ENCODE measurements around the gene FADS2.

The FADS2 gene

DNA sequence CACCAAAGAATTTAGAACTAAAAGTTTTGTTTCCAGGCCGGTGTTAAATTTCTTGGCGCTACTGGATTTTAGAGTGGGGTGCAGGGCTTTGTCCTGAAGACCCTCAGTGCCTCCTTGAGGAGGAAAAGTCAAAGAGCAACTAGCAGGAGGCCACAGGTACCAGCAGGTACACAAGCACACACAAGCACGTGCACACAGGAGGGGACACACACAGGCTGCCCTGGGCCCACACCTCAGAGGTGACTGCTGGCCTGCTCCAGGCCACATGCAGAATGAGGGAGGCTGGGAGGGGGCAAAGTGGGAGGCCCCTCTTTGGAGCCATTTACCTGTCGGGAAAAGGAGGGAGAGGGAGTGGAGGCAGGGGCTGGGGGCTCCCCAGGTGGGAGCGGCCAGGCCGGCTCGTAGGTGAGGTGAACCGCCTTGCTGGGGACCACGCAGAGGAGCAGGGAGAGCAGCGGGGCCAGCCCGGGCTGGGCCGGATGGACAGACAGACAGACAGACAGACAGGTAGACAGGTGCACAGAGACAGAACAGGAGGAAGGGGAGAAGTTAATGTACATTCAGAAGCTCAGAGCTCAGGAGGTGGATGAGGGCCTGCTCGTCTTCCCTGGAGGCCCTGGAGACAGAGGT, 77.1 kb downstream of the FADS2 start:
- H3K27me3 ChIP-seq (ENCODE audit: low read depth) = no peaks in the 10 kb centered on the region
- H3K36me3 ChIP-seq (replicated peaks) = no peaks in the 10 kb centered on the region
- H3K4me1 ChIP-seq = no peaks in the 10 kb centered on the region
- in situ Hi-C loops (cut with MboI; ENCODE audit: low sequenced_read_pairs) = no loop called here
- no peak for DNase-seq (ENCODE audit: low spot score in 2 of 2)
- no peaks in the 10 kb centered on the region for H3K9me3 ChIP-seq
- H3K4me3 ChIP-seq = no peak overlapping the region

DNA sequence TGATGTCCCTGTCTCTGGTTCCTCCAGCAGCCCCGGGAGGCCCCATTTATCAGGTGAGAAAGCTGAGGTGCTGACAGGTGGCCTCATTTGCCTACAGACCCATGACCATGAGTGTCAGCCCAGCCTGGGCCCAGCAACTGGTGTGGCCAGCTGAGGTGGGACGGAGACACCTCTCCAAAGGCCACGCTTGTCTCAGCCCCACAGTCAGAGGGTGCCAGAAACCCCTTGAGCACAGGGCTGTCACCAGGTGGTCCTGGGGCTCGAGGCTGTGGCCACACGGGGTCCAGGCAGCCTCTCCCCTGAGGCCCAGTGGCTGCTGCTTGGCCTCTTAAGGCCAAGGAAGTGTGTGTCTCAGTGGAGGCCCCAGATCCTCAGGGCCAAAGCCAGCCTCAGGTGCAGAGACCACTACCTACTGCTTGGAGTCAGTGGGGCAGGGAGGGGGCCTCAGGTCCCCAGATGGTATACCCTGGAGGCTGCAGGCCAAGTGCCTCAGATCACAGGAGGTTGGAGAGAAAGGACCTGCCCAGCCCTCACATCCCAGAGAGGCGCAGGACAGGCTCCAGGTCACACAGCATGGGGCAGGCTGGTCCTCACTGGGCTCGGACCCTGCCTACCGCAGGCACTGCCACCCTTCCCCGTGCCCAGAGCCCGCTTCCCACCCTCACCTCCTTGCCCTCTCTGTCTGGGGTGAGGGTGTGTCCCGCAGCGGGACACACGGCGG, 77.9 kb downstream of the FADS2 start:
- DNase-seq (ENCODE audit: low spot score in 2 of 2) = no peak
- no peaks in the 10 kb centered on the region for H3K27me3 ChIP-seq (ENCODE audit: low read depth)
- no peaks in the 10 kb centered on the region for H3K4me1 ChIP-seq
- H3K9me3 ChIP-seq = no peaks in the 10 kb centered on the region
- no peak overlapping the region for H3K4me3 ChIP-seq
- no peaks in the 10 kb centered on the region for H3K36me3 ChIP-seq (replicated peaks)
- in situ Hi-C loops (cut with MboI; ENCODE audit: low sequenced_read_pairs) = no loop called here

DNA sequence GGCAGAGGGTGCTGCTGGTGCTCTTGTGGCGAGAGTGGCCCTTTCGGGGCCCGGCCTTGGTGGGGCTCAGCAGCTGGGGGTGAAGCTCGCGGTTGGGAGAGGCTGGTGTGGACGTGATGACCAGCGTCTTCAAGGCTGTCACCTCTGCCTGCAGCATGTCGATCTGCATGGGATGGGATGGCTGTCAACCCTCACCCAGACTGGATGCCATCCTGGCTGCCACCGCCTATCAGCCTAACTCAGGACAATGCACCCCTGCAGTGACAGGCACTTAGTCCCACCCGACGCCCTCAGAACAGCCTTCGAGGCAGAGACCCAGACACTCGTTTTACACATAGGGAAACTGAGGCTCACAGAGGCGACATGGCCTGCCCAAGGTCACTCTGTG, 78.4 kb downstream of the FADS2 start:
- Histone ChIP-seq H3K27me3 (ENCODE audit: low read depth) (no peaks in the 10 kb centered on the region), H3K4me1 (no peaks in the 10 kb centered on the region), H3K36me3 (replicated peaks) (no peaks in the 10 kb centered on the region), H3K9me3 (no peaks in the 10 kb centered on the region), H3K4me3 (no peak overlapping the region)
- in situ Hi-C loops (cut with MboI; ENCODE audit: low sequenced_read_pairs) = no loop called here
- DNase-seq (ENCODE audit: low spot score in 2 of 2) = no peak

DNA sequence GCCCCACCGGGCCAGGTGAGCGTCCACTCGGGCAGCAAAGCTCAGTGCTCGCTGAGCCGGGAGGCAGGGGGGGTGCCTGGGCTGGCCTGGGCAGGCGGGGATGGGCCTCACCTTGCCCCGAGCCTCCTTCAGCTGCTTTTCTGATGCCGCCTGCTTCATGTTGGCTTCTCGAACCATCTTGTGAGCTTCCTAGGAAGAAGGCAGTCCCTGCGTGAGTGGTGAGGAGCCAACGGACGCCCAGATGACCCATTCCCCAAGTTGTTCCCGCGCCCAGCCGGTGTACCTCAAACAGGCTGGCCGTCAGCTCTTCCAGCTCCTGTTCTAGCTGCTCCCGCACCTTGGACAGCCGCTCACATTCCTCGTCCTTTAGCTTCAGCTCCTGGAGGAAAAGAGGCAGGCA, 79.2 kb downstream of the FADS2 start:
- in situ Hi-C loops (cut with MboI; ENCODE audit: low sequenced_read_pairs) = no loop called here
- H3K36me3 ChIP-seq (replicated peaks) = no peaks in the 10 kb centered on the region
- no peaks in the 10 kb centered on the region for H3K27me3 ChIP-seq (ENCODE audit: low read depth)
- DNase-seq (ENCODE audit: low spot score in 2 of 2) = no peak
- no peaks in the 10 kb centered on the region for H3K9me3 ChIP-seq
- no peak overlapping the region for H3K4me3 ChIP-seq
- H3K4me1 ChIP-seq = no peaks in the 10 kb centered on the region

DNA sequence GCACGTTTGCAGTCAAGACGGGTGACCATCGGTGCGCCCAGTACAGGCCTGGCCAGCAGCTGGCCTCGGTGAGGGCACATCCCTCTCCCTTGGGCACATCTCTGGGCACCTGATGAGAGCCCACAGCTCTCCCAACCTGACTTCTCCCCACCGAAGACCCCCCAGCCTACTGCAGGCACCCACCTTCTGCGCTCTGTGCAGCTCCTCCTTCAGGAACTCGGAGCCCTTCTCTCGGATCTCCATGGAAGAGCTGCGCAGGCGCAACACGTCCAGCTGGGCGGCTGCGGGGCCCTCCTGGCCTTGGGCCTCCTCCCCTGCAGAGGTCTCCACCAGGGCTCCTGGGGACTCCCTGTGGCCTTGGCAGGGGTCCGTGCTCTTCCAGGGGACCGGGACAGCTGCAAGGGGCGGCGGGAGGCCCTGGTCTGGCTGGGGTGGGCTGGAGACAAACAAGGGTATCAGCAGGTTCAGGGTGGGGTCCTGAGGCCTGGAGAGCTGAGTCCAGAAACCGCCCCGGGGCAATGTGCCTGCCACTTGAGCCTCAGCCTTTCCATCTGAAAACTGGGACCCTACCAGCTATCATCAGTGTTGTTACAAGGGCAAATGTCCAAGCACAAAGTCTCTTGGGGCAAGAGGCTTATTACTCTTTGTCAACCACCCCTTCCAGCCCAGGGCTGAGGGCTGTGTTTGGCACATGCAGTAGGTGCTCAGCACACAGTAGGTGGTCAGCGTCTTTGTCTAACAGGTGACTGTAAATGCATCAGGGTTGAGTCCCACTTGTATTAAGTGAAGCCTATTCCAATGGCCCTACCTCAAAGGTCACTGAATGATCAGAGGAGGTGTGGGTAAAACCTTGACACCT, 80.0 kb downstream of the FADS2 start:
- Histone ChIP-seq H3K4me3 (no peak overlapping the region), H3K27me3 (ENCODE audit: low read depth) (no peaks in the 10 kb centered on the region), H3K36me3 (replicated peaks) (no peaks in the 10 kb centered on the region), H3K4me1 (no peaks in the 10 kb centered on the region), H3K9me3 (no peaks in the 10 kb centered on the region)
- in situ Hi-C loops (cut with MboI; ENCODE audit: low sequenced_read_pairs) = no loop called here
- no peak for DNase-seq (ENCODE audit: low spot score in 2 of 2)

DNA sequence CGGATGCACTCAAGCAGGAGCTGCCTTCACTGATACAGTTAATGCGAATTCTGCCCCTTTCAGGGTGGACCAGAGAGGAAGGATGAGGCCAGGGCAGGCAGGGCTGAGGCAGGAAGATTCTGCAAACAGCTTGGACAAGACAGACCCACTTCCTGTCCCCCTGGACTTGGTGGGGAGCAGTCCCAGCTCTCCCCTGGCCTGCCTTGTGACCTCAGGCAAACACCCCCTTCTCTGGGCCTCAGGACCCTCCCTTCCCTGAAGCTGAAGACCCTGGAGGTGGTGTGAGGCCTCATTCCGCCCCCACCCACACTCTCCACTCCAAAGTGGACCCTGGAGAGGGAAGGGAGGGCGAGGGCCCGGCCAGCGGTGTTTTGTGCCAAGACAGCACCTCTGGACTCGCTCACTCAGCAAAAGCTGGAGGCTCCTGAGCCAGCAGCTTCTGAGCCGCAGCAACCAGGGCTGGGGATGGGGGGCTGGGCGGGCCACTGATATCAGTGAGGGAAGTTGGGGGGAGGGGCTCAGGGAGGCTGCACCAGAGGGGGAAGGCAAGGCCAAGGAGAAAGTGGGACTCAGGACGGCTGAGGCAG, 80.7 kb downstream of the FADS2 start:
- in situ Hi-C loops (cut with MboI; ENCODE audit: low sequenced_read_pairs) = no loop called here
- DNase-seq (ENCODE audit: low spot score in 2 of 2) = no peak

DNA sequence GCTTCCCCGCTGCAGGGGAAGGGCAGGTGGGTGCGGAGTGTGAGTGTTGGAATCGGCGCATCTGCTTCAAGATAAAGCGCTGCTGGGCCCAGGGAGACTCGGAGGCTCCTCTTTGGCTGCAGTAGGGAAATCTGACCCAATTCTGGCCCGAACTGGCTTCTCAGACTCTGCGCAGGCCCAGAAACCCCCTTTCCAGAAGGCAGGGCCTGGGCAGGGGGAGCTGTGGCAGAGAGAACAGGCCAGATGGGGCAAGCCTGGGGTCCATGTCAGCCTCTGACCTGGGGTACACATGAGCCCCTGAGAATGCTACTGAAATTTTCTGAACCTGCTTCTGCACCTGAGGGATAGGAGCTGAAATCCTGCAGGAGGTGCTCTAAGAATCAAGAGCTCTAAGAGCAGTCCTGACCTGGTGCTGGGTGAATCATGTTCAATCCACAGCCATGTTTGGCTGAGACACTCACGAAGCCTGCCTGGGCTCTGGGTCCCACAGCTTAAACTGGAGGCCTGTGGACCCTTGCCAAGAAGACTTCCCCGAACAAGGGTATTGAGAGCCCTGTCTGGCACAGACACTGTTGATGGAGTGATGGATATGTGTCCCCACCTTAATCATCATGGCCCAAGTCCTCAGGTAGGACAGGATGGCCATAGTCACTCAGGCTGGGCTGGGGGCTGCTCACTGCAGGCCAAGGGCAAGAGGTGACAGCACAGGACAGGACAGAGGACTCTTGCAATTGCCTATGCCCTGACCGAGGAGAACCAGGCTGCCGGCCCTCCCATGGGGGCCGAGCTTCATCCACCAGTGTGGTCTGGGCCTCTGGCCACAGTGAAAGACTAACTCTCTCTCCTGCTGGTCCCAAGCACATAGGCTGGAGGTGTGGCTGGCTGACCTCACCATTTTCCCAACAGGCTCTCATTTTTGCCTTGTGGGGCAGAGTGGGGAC, 82.4 kb downstream of the FADS2 start:
- H3K4me1 ChIP-seq = no peaks in the 10 kb centered on the region
- H3K4me3 ChIP-seq = no peak overlapping the region
- in situ Hi-C loops (cut with MboI; ENCODE audit: low sequenced_read_pairs) = no loop called here
- DNase-seq (ENCODE audit: low spot score in 2 of 2) = no peak
- H3K27me3 ChIP-seq (ENCODE audit: low read depth) = no peaks in the 10 kb centered on the region
- H3K36me3 ChIP-seq (replicated peaks) = no peaks in the 10 kb centered on the region
- no peaks in the 10 kb centered on the region for H3K9me3 ChIP-seq

More for the DNA sequence above, 80.7 kb downstream of the FADS2 start:
- Histone ChIP-seq H3K4me1 (no peaks in the 10 kb centered on the region), H3K4me3 (no peak overlapping the region), H3K27me3 (ENCODE audit: low read depth) (no peaks in the 10 kb centered on the region), H3K36me3 (replicated peaks) (no peaks in the 10 kb centered on the region), H3K9me3 (no peaks in the 10 kb centered on the region)

DNA sequence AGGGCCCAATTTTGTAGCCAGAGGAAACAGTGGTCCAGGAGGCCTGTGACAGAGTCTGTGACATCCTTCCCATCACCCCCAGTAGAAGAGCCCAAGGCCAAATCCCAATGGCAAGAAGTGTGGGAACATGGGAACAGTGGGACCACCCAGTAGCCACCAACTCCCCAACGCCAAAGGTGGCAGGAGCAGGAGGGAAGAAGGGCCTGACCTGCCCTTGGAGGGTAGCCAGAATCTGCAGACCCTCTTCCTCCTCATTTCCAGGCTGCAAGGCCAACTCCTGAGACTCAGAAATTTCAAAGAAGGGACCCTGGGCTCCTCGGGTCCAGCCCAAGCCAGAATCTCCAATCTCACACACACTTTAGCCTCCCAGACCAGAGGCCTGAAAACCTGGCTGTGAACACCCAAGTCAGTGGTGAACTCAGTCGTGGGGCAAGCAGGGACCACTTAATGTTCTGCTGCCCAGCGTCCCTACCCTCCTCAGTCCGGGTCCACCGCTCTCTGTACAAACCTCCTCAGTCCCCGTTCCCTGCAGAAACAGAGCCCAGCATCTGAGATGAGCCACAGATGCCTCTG, 83.1 kb downstream of the FADS2 start:
- Histone ChIP-seq H3K4me1 (no peaks in the 10 kb centered on the region), H3K27me3 (ENCODE audit: low read depth) (no peaks in the 10 kb centered on the region), H3K4me3 (no peak overlapping the region), H3K9me3 (no peaks in the 10 kb centered on the region), H3K36me3 (replicated peaks) (no peaks in the 10 kb centered on the region)
- no peak for DNase-seq (ENCODE audit: low spot score in 2 of 2)
- in situ Hi-C loops (cut with MboI; ENCODE audit: low sequenced_read_pairs) = no loop called here

DNA sequence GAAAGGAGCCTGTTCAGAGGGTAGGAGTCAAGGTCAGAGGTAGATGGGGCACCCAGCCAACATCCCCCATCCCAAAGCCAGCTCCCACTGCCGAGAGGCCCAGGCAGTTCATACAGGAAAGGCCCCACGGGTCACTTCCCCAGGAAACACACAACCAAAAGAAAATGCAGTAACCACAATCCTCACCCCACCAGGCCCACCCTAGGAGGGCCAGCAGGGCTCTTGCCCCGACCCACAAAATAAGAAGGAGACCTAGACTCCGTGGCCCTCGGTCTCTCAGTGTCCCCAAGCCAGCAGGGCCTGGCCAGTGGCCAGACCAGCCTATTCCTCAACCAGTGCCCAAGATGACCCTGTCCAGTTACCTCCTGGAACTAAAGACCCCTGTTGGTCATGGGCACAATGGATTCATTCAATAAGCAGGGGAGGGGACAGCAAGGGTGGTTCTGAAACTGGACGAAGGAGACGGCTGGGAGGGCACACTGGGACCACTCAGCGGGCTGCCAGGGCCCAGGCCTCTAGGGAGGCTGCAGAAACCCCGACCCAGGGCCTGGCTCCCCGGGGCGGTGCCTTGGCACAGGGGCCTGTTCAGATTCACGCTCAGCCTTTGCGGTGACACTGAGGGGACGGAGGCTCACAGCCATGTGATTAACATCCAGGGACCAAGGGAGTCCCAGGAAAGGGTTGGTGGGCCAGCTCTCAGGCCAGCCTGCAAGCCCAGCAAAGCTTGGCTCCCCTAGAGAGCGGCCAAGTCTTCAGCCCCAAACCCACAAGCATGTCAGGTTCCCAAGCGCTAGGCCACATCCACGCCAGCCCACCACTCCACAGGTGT, 83.8 kb downstream of the FADS2 start:
- DNase-seq (ENCODE audit: low spot score in 2 of 2) = no peak
- in situ Hi-C loops (cut with MboI; ENCODE audit: low sequenced_read_pairs) = no loop called here

DNA sequence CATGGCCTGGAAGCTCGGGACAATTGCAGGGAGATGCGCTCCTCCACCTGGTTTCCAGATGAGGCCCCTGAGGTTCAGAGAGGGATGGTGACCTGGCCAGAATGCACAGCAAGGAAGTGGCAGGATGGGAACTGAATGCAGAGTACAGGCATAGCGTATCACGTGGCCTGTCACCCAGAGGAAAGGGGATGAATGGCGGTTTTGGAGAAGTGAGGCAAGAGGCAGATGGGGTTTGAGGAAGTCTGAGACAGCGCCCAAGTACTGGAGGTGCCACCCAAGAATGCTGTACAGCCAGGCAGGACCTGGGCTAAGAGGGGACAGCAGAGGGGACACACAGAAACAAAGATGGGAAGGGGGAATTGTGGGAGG, 84.4 kb downstream of the FADS2 start:
- no peak for DNase-seq (ENCODE audit: low spot score in 2 of 2)
- in situ Hi-C loops (cut with MboI; ENCODE audit: low sequenced_read_pairs) = no loop called here

More for the DNA sequence above, 83.8 kb downstream of the FADS2 start:
- no peaks in the 10 kb centered on the region; the same call in 1 of the 2 replicates for H3K4me1 ChIP-seq
- no peak overlapping the region for H3K4me3 ChIP-seq
- H3K9me3 ChIP-seq = no peaks in the 10 kb centered on the region
- H3K27me3 ChIP-seq (ENCODE audit: low read depth) = no peaks in the 10 kb centered on the region
- no peaks in the 10 kb centered on the region for H3K36me3 ChIP-seq (replicated peaks)

DNA sequence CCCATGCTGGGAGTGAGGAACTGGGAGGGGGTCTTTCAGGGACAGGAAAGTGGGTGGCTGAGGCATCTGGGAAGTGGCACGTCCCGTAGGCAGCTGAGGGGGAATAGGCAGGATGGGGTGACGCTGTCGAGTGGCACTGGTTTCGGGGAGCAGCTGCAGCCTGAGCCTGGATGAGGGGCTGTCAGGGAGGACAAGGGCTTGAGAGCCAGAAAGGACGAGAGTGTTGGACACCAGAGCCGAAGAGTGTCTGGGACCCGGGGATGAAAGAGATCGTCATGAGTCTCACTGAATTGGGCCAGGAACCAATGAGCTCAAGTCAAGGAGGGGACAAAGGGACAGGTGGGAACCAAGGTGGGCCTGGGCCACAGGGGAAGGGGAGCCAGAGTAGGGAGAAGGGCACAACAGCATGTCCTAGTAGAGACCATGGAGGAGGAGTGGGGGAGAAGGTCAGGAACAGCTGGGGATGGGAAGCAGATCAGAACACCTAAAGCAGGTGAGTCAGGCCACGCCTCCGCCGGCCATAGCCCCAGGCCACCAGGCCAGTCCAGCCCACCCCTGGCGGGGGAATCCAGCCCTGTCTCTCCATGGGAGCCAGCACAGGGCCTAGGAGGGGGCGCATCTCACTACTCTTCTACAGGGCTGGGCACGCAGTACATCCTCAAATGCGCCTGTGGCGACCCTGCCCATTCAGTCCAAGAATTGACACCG, 85.0 kb downstream of the FADS2 start:
- Histone ChIP-seq H3K27me3 (ENCODE audit: low read depth) (no peaks in the 10 kb centered on the region), H3K4me1 (peaks cover 3% of the 10 kb centered on the region; the same call in 1 of the 2 replicates), H3K9me3 (no peaks in the 10 kb centered on the region), H3K4me3 (no peak overlapping the region), H3K36me3 (replicated peaks) (no peaks in the 10 kb centered on the region)
- no peak for DNase-seq (ENCODE audit: low spot score in 2 of 2)
- in situ Hi-C loops (cut with MboI; ENCODE audit: low sequenced_read_pairs) = no loop called here

More for the DNA sequence above, 84.4 kb downstream of the FADS2 start:
- H3K9me3 ChIP-seq = no peaks in the 10 kb centered on the region
- no peak overlapping the region for H3K4me3 ChIP-seq
- H3K27me3 ChIP-seq (ENCODE audit: low read depth) = no peaks in the 10 kb centered on the region
- no peaks in the 10 kb centered on the region for H3K36me3 ChIP-seq (replicated peaks)
- H3K4me1 ChIP-seq = no peaks in the 10 kb centered on the region; the same call in 1 of the 2 replicates

Measured in HAP-1 (cell line).